HG03103 (cell line): Measurements from ENCODE around the gene IRAG1.
A peak's percentile ranks its signal among the peaks of the same experiment; 100 is the strongest.

Experiments used
- ATAC-seq: cut with Tn5 transposase; IDR thresholded peaks from one replicate; pipeline ENCODE4 v1.9.1; 2021; ENCODE audit warnings: low read depth; ENCODE audit not compliant: unreplicated experiment

The IRAG1 gene, protein sequence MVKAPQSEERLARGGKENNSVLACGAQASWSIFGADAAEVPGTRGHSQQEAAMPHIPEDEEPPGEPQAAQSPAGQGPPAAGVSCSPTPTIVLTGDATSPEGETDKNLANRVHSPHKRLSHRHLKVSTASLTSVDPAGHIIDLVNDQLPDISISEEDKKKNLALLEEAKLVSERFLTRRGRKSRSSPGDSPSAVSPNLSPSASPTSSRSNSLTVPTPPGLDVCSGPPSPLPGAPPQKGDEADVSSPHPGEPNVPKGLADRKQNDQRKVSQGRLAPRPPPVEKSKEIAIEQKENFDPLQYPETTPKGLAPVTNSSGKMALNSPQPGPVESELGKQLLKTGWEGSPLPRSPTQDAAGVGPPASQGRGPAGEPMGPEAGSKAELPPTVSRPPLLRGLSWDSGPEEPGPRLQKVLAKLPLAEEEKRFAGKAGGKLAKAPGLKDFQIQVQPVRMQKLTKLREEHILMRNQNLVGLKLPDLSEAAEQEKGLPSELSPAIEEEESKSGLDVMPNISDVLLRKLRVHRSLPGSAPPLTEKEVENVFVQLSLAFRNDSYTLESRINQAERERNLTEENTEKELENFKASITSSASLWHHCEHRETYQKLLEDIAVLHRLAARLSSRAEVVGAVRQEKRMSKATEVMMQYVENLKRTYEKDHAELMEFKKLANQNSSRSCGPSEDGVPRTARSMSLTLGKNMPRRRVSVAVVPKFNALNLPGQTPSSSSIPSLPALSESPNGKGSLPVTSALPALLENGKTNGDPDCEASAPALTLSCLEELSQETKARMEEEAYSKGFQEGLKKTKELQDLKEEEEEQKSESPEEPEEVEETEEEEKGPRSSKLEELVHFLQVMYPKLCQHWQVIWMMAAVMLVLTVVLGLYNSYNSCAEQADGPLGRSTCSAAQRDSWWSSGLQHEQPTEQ

DNA sequence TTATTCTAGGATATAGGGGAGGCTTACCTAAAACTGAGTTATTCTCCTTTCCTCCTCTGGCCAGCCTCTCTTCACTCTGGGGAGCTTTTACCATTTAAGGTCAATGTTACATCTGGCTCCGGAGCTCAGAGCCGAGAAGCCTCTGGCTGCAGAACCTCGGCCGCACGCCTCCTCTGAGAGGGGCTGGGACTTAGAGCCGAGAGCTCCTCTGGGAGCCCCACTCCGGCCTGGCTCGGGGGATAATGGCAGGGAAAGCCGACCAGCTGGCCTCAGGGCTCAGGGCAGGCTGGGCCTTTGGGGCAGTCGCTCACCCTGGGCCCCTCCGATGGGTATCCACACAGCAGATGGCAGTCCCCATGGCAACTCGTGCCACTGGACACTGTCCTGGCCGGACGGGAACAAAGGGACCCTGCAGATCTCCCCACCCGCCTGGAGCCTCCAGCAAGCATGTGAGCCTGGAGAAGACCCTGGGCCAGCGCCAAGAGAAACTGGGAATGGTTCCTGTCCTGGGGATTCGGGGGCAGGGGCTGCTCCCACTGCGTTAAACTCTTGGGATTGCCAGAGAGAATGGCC is at the start of gene IRAG1:
IRAG1 (minus strand) TSS at position 247 of the 573 bp plus-strand sequence; CDS start at position 94, 153 bp downstream.
- no peak for ATAC-seq

DNA sequence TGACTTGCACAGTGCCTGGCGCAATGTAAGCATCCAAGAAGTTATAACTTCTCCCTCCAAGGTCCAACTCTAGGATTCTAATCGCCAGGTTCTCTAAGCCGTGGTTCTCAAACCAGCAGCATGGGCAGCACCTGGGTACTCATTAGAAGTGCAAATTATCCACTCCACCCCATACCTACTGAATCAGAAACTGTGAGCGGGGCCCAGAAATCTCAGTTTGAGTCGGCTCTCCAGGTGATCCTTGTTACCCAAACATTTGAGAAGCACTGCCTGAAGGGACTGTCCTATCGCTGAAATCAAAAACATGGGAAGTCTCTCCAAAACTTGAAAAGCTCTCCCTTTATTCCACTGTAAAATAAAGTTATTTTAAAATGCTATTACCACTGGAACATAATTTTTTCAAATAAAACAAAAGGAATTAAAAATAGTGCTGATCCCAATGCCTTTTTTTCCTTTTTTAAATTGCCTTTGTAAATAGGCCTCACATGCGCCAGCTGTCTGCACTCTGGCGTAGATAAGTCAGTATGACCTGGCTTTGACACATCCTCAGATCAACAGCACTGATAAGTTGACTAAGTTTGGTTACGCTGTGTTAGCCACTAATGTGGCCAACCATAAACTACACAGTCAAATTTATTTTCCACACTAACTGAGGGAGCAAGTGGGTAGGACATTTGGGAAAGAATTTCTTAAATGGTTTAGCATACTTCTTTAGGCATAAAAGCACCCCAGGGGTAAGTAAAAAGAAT is 49.1 kb upstream of the IRAG1 start:
- ATAC-seq, result no peak

DNA sequence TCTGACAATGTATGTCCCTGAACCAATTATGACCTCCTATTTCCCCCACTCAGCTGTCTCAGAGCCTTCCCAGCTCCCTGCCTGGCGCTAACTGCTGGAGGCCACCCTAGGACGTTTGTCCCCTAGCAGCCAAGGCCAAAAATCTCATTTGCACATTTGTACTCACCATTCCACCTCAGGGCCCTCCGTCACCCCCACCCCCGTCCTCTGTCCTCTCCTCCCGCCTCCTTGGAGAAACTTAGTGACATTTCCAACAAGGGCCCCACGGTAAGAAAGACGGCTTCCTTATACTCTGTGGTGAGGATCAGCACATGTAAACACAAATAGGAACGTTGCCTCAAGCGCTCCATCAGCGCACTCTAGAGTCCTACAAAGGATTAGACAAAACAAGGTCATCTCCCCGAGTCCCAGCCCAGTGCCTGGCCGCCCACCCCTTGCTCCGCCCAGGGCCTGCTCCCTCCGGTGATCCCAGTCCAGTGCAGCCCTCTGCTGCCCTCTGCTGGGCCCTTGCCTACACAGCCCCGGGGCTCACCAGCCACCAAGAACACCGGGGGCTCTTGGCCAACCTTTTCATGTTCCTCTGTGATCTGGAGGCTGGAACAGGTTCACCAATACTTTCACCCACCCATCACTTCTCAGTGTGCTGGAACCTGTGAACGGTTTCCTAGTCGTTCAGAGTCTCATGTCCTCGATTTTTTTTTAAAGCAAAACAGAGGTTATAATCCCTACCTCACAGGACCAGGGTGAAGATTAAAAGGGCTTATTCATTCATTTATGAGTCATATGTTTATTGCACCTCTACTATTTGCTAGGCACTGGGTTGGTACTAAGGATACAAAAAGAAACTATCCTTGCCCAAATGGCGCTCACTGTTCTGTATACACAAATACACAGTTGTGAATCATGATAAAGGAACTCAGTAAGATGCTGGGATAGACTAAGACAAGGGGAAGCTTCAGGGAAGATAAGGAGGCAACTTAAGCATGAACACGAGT is 42.2 kb upstream of the IRAG1 start:
- peak; percentile 97 for ATAC-seq

DNA sequence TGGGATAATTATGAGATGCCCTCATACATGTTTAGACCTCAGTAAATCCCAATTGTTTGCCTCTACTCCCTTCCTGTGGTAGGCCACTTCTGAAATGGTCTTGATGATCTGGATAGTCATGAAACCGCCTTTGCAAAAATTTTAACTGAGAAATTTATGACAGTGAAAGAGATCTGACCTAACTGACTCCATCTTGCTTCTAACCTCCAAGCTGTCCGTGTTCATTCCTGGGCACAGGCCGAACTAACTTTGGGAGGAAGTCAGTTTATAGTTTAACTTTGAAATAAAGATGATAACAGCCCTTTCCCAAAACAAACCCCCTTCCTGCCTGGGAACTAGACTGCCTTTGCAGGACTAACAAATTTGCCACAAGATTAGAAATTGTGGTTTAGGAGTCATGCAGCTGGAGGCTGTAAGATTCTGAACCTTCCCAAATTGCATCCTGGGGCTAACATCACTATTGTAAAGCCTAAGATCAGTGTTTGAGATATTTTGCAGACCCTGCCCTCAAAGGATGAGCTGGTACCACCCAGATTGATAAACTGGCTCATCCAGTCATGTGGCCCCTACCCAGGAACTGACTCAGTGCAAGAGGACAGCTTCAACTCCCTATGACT is 37.6 kb upstream of the IRAG1 start:
- ATAC-seq, result no peak

DNA sequence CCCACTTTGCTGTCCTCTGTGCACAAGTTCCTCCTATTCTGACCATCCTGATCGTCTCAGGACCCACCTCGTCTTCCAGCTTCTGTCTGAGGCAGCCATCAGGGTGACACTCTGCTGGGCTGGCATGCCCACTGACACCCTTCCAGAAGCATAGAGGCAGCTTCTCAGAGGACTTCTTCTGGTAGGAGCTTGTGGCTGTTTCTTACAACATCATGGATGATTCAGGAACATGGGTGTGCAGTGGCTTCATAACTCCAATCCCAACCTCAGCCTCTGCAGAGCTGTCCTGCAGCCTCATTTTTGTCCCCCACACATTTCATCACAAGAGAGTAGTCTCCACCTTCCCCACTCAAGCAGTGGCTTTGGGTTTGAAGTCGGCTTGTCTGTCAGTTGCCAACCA is 36.6 kb upstream of the IRAG1 start:
- ATAC-seq, result no peak

DNA sequence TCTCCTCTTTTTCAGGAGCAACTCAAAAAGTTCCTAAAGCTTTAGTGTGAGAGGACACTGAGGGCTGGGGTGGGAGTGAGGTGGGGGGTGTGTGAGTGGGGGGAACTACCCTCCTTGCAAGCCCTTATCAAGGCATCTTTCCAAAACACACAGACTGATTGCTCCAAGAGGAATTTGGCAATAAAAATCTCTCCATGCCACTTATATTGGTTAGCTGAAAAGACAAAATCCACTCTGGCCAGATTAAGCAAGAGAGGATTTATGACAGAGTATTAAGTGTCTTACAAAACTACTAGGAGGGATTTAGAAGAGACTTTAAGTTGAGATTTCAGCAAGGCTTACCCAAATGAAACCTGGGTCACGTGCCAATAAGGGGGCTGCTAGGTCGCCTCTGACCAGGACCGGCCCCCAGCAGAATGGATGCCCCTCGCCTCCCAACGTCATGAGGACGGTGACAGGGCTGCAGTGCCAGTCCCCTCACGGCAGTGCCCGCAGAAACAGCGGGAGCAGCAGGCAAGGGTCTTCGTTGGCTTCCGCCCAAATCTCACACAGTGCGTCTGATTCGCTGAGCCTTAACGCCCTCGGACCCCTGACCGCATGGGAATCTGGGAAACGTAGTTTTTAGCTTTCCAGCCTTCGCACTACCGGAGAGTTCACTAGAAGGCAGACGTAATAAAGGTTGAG is 35.4 kb upstream of the IRAG1 start:
- no peak for ATAC-seq

DNA sequence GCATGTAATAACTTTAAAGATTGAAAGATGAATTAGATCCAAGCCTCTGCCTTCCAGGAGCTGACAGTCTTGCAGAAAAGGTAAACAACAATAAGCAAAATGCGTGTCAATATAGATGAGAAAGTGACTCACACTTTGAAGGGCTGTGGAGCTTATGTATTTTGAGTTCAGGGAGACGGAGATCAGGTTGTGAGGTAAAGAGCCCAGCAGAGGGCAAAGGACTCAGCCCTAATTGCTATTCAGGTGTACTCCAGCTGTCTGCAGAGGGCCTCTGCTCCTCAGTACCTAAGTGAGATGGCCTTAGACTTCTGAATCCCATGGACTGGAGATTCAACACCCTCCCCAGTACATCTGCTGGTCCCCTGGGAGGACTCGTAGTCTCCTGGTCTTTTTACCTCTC is 34.6 kb upstream of the IRAG1 start:
- no peak for ATAC-seq

DNA sequence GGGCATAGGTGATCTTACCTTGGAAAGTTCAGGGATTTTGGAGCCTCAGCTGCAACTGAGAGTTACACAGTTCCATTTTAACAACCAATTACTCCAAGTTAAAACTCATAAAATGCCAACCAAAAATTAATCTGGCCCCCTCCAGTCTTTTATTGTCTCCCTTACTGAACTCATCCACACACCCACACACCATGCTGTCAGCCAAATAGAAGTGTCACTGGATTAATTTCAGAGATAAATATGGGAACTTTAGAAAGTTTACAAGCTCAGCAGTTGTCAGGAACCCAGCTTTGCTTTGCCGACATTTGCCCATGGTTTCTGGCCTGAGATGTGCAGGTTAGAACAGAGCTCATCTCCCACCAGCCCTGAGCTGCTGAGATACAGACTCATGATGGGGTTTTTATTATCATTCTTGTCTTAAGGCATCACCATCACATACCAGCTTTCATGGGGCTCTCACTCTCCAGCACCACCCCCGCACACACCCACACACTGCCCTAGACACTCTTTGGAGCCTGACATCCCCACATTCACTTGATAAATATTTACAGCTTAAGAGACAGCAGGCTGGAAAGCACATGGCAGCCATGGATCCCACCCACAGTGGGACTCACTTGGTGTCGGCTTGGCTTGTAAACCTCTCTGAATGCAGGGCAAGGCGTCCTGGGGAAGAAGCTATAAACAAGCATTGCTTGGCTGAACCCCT is 33.7 kb upstream of the IRAG1 start:
- no peak for ATAC-seq

DNA sequence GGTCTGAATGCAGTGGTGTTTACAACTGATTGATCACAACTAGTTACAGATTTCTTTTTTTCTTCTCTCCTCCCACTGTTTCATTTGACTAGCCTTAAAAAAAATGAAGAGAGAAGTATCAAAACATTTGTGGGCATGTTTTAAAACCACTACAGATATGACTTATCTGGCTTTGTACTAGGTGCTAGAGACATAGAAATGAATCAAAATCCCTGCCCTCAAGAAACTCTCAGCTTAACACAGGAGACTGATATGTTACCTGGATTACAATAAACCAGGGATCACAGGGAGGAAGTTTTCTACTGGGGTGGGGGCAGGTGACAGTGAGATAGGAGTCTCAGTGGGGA is 32.3 kb upstream of the IRAG1 start:
- ATAC-seq, result no peak

DNA sequence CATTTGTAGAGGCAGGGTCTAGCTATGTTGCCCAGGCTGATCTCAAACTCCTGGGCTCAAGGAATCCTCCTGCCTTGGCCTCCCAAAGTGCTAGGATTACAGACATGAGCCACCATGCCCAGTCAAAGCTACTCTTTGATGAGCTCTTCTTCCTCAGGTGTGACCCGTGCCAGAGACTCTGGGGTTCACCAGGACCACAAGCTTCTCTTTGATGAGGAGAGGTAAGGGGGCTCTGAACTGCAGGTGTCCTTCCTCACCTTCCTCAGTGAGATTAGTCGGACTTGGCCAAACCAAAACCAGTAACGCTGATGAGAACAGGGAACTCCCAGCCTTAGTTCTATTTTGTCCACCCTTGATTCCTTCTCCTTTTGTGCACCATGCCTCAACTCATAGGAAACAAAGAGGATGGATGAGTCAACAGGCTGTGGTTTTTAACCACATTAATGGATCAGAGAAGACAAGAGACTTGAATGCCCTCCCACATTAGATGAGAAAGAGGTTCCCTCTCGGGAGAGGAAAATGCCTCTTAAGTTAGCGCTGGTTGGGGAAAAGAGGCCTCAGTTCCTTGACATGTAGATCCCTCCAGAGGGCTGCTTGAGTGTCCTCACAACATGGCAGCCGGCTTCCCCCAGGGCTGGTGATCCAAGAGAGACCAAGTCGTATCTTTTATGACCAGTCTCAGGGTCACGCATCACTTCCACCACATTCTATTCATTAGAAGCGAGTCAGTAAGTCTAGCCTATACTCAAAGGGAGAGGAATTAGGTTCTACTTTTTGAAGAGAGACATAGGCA is 31.8 kb upstream of the IRAG1 start:
- ATAC-seq, result no peak

DNA sequence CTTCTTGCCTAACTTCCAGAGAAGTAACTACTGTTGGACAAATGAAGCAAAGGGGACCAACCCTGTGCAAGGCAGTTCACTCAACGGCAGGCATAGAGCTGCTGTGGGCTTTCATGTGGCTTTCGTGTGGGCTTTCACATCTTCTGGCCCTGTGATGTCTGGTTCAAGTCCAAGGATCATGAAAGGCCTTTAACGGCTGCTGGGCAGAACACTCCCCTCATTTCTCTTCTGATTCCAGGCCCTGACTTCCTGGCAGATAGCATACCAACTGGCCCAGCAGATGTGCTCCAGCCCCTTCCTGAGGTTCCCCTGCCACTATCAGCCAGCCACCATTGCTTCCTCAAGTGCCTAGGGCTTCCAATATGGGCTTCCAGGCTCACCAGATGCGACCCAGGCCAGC is 28.8 kb upstream of the IRAG1 start:
- ATAC-seq, result no peak

DNA sequence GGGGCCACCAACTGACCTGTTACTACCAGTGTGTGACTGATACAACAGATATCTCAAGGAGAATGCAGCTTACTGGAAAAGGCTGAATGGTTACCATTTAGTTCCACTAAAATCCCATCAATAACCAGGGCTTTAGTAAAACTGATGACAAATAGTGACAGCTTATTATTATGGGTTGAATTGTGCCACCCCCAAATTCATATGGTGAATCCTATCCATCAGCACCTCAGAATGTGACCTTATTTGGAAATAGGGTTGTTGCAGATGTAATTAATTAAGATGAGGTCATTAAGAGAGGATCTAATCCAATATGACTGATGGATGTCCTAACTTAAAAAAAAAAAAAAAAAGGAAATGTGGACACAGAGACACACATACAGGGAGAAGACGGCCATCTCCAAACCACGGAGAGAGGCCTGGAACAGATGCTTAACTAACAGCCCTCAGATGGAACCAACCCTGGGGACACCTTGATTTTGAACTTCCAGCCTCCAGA is 27.4 kb upstream of the IRAG1 start:
- ATAC-seq, result no peak

DNA sequence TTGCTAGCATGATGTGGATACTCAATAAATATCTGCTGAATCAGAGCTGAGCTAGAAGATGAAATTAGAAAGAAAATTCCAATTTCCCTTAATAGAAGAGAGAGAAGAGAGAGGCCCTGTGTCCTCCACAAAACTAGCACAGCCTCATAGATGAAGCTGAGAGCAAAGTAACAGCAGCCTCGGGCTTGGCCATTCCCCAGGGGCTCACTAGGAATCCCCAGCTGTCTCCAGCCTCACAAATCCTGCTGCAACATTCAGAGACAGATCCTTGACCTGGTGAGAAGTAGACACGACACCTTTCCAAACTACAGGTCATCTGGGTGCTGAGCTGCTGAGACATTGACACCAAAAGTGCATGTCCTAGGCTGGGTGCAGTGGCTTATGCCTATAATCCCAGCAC is 26.1 kb upstream of the IRAG1 start:
- no peak for ATAC-seq

DNA sequence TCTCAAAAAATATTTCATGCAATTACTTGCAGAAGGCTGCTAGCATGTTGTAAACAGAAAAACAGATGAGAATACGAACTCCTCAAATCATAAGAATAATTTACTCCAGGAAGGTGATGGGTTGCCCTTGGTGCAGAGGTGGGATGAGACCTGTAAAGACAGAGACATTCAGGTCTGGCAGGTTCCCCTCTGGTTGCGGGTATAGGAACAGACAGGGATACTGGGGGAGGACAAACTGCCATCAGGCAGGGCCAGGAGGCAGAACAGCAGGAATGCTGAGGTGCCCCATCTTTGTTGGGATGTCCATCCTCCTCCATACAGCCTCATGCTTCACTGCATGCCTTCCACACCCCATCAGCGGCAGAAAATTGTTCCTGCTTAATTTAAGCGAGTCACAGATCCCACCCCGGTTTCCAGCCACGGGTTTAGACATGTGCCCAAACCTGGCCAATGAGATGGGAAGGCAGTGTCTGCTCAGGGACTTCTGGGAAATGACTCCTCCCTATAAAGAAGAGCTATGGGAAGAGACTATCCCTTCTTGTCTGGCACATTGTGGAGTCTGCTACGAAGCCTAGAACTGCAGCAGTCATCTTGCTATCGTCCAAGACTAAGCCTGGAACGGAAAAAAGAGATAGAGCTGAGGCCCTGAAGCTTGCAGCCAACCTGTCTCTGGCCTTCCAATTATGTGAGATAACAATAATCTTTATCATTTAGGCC is 23.1 kb upstream of the IRAG1 start:
- no peak for ATAC-seq

DNA sequence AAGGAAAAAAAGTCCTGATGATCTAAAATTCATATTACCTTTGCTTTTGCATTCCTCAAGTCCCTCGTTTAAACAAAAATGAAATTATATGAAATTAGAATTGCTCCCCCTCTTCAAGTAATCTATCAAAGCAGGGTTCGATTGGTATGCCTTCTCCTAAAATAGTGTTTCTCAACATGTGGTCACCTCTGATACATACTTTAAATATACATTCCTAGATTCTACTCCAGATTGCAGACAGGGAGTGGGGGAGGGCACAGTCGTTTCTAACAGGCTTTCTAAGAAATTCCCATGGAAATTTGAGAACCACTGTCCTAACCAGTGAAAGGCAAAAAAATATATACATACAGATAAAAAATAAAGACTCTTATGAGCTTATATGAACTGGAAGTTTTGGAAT is 22.6 kb upstream of the IRAG1 start:
- ATAC-seq, result no peak

DNA sequence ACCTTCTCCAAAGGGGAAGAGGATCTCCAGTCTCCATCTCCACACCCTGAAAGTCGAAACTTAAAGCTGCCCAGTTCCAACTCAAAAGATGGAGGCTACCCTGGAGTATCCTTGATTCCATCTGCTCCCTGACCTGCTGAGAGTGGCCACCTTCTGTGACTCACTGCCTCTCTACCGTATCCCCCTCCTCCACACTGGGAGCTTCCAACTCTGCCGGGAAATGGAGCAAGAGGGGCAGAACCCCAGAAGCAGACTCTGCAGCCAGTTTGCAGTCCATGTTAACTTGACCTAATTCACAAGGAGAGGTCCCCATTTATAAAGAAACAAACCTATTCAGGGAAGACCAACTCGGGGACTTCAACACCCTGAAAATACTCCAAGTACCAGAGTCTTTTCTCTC is 22.0 kb upstream of the IRAG1 start:
- ATAC-seq, result no peak
